Panc1 (cell line): ENCODE results near the gene SH3BP1.

Experiments
- SIN3A ChIP-seq: IDR thresholded peaks from 2 replicates; pipeline ENCODE4 v1.6.1; 2012; ENCODE audit warnings: low read depth, mild to moderate bottlenecking, low read length, moderate library complexity, borderline replicate concordance; ENCODE audit not compliant: insufficient read depth
- TF ChIP-seq, protein P1 (sequence below): fragments of 450-650 bp; IDR thresholded peaks from 2 replicates; pipeline ENCODE4 v1.5.1; 2017; ENCODE audit warnings: mild to moderate bottlenecking
- TF ChIP-seq, protein P2 (sequence below), 2 experiments: IDR thresholded peaks; 2 replicates each; pipeline ENCODE4 v1.6.1; 2011 to 2012; ENCODE audit warnings: low read depth in 2 of 2, control low read depth in 1 of 2, low read length in 1 of 2, mild to moderate bottlenecking in 1 of 2, moderate library complexity in 1 of 2; ENCODE audit not compliant: insufficient read depth in 1 of 2

GRCh38 chr22:37672206-37672919 lies 32.9 kb downstream of the SH3BP1 start:
- TF ChIP-seq, protein P1, sequence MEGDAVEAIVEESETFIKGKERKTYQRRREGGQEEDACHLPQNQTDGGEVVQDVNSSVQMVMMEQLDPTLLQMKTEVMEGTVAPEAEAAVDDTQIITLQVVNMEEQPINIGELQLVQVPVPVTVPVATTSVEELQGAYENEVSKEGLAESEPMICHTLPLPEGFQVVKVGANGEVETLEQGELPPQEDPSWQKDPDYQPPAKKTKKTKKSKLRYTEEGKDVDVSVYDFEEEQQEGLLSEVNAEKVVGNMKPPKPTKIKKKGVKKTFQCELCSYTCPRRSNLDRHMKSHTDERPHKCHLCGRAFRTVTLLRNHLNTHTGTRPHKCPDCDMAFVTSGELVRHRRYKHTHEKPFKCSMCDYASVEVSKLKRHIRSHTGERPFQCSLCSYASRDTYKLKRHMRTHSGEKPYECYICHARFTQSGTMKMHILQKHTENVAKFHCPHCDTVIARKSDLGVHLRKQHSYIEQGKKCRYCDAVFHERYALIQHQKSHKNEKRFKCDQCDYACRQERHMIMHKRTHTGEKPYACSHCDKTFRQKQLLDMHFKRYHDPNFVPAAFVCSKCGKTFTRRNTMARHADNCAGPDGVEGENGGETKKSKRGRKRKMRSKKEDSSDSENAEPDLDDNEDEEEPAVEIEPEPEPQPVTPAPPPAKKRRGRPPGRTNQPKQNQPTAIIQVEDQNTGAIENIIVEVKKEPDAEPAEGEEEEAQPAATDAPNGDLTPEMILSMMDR, result no peak
- TF ChIP-seq, protein P2, sequence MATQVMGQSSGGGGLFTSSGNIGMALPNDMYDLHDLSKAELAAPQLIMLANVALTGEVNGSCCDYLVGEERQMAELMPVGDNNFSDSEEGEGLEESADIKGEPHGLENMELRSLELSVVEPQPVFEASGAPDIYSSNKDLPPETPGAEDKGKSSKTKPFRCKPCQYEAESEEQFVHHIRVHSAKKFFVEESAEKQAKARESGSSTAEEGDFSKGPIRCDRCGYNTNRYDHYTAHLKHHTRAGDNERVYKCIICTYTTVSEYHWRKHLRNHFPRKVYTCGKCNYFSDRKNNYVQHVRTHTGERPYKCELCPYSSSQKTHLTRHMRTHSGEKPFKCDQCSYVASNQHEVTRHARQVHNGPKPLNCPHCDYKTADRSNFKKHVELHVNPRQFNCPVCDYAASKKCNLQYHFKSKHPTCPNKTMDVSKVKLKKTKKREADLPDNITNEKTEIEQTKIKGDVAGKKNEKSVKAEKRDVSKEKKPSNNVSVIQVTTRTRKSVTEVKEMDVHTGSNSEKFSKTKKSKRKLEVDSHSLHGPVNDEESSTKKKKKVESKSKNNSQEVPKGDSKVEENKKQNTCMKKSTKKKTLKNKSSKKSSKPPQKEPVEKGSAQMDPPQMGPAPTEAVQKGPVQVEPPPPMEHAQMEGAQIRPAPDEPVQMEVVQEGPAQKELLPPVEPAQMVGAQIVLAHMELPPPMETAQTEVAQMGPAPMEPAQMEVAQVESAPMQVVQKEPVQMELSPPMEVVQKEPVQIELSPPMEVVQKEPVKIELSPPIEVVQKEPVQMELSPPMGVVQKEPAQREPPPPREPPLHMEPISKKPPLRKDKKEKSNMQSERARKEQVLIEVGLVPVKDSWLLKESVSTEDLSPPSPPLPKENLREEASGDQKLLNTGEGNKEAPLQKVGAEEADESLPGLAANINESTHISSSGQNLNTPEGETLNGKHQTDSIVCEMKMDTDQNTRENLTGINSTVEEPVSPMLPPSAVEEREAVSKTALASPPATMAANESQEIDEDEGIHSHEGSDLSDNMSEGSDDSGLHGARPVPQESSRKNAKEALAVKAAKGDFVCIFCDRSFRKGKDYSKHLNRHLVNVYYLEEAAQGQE (IDR thresholded peaks at IDR 0.05; ENCODE audit: insufficient read depth in 1 of 2, low read depth in 2 of 2, low read length in 1 of 2), result no peak
- TF ChIP-seq SIN3A, result no peak
